C4-2B (cell line): ENCODE data around the gene LCN12.

Experiments
- CTCF ChIP-seq: fragments of 450-650 bp; conservative IDR thresholded peaks from 2 replicates; pipeline ENCODE4 v1.5.1; 2017; ENCODE audit warnings: mild to moderate bottlenecking
- ZFX ChIP-seq: fragments of 450-650 bp; IDR thresholded peaks from 2 replicates; pipeline ENCODE4 v1.6.1; 2017

- TF ChIP-seq CTCF = no peak
- no peak for TF ChIP-seq ZFX
Observed at GRCh38 chr9:136988872-136989271, 36.8 kb downstream of the LCN12 start.
